ENCODE measurements around the gene MRPL10. TPM values are rescaled to one million over a fixed set of nuclear protein-coding genes. Genes with fewer than 3 reads are reported as not detected.

MRPL10 gene
- total RNA-seq, 1 experiment from 2014 or later, result 67.2 TPM

GRCh38 chr17:47838636-47839035, 7.3 kb upstream of the MRPL10 start:
- no peaks in the 10 kb centered on the region; a peak in 1 of 5 replicates for H3K9me3 Mint-ChIP-seq
- H3K27me3 Mint-ChIP-seq (ENCODE audit: low read depth), result peaks cover 4% of the 10 kb centered on the region
- Histone ChIP-seq H3K27me3 (ENCODE audit: insufficient read depth, low read length) (no peaks in the 10 kb centered on the region), H3K4ac (ENCODE audit: low read depth, low read length) (no peak overlapping the region), H2BK20ac (ENCODE audit: low read depth, low read length, poor library complexity, severe bottlenecking) (no peak overlapping the region), H2BK120ac (ENCODE audit: low read depth, low read length, poor library complexity, severe bottlenecking) (no peak overlapping the region), H3K4me1 (ENCODE audit: insufficient read depth, low read length) (no peaks in the 10 kb centered on the region; the same call in 1 of the 2 replicates), H2BK15ac (ENCODE audit: low read depth, low read length) (no peak overlapping the region), H2AK5ac (ENCODE audit: insufficient read length, low read length) (no peak overlapping the region), H3K23me2 (ENCODE audit: insufficient read length, low read depth, low read length, poor library complexity, severe bottlenecking) (peaks cover 3% of the 10 kb centered on the region), H3K27ac (ENCODE audit: insufficient read length, low read depth, low read length) (no peak overlapping the region), H3K18ac (ENCODE audit: insufficient read length, low read depth, low read length) (no peak overlapping the region), H3K79me2 (ENCODE audit: insufficient read depth, low read length) (no peaks in the 10 kb centered on the region; the same call in 1 of the 2 replicates), H4K8ac (replicated peaks; ENCODE audit: insufficient read length, low read depth, low read length) (no peak overlapping the region), H2BK5ac (ENCODE audit: insufficient read length, low read length) (no peak overlapping the region), H3K9me3 (ENCODE audit: control insufficient read depth, low read depth, low read length) (no peaks in the 10 kb centered on the region), H4K5ac (ENCODE audit: insufficient read length, low read depth, low read length) (no peak overlapping the region), H3K4me2 (ENCODE audit: insufficient read depth, insufficient read length, low read length) (no peak overlapping the region), H3K23ac (ENCODE audit: insufficient read length, low read depth, low read length) (no peak overlapping the region), H3K56ac (ENCODE audit: insufficient read length, low read depth, low read length) (no peak overlapping the region), H3T11ph (ENCODE audit: low read length) (no peak overlapping the region), H4K20me1 (ENCODE audit: control insufficient read depth, insufficient read depth, insufficient read length) (no peaks in the 10 kb centered on the region), H3K79me1 (ENCODE audit: insufficient read depth, low read depth, low read length, poor library complexity, severe bottlenecking) (no peaks in the 10 kb centered on the region), H3K14ac (ENCODE audit: insufficient read depth, low read length) (no peak overlapping the region), H3K9ac (ENCODE audit: extremely low read depth, insufficient read length, low read length) (no peak overlapping the region), H4K91ac (ENCODE audit: insufficient read length, low read depth, low read length) (no peak overlapping the region), H2BK12ac (ENCODE audit: insufficient read length, low read depth, low read length) (no peak overlapping the region), H2AFZ (ENCODE audit: low read length) (no peak overlapping the region)
- H3K27ac Mint-ChIP-seq, result no peak overlapping the region
- TF ChIP-seq CTCF (conservative IDR thresholded peaks at IDR 0.05), result no peak
- H3K4me3 Mint-ChIP-seq, result no peak overlapping the region
- WGBS (ENCODE audit: extremely low coverage, insufficient read length, low lambda C conversion rate), result no CpG with 5 or more reads among the region's 13 CpGs
- no peak for DNase-seq
- H3K4me1 Mint-ChIP-seq, result peaks cover 17 to 23% of the 10 kb centered on the region in 2 experiments
- H3K36me3 Mint-ChIP-seq (ENCODE audit: insufficient read depth in 1 of 3, low read depth in 3 of 3), result peaks cover 0 to 20% (median 13%) of the 10 kb centered on the region in 3 experiments; a peak in 6 of 7 replicates

All from H9 (cell line).